ENCODE data around the gene FBXW7.

GRCh38 chr4:152513078-152513477, 22.8 kb downstream of the FBXW7 start:
- TF ChIP-seq CTCF (IDR thresholded peaks at IDR 0.05) = no peak
- no peak for TF ChIP-seq SREBF2 (IDR thresholded peaks at IDR 0.05)

Data from A549 (cell line).